Glomerular visceral epithelial cell (primary cell): ENCODE measurements around the gene INAFM2.

Experiments used
- DNase-seq: peaks from one replicate; pipeline ENCODE4 v3.0.0-alpha.2; 2016; ENCODE audit errors: extremely low spot score

Gene INAFM2

GRCh38 chr15:40306371-40306770, 17.1 kb upstream of the INAFM2 start:
- DNase-seq, result no peak

- no peak for DNase-seq
These were observed 16.6 kb upstream of the INAFM2 start for GRCh38 chr15:40306908-40307307.

GRCh38 chr15:40307421-40308211, 15.9 kb upstream of the INAFM2 start, which contains the start of gene PLCB2:
TSS of gene PLCB2 (minus strand) at chr15:40307935. CDS start at chr15:40307672, 263 bp downstream.
- DNase-seq, result no peak

- DNase-seq, result no peak
These were observed 14.1 kb upstream of the INAFM2 start for GRCh38 chr15:40309344-40309862.

- DNase-seq, result peak; percentile 39
These were observed 13.2 kb upstream of the INAFM2 start for GRCh38 chr15:40310001-40310959.

GRCh38 chr15:40310993-40311392, 12.5 kb upstream of the INAFM2 start:
- no peak for DNase-seq

GRCh38 chr15:40312370-40313158, 10.9 kb upstream of the INAFM2 start:
- no peak for DNase-seq

- DNase-seq, result peak; percentile 53
These were observed 9.7 kb upstream of the INAFM2 start for GRCh38 chr15:40313531-40314398.

GRCh38 chr15:40314723-40315276, 8.7 kb upstream of the INAFM2 start:
- DNase-seq, result no peak

- DNase-seq, result no peak
These were observed 6.6 kb upstream of the INAFM2 start for GRCh38 chr15:40316931-40317330.

- DNase-seq, result no peak
These were observed 5.9 kb upstream of the INAFM2 start for GRCh38 chr15:40317580-40317979.

GRCh38 chr15:40320409-40320808, 3.1 kb upstream of the INAFM2 start:
- no peak for DNase-seq

- DNase-seq, result peak; percentile 67
These were observed 2.5 kb upstream of the INAFM2 start for GRCh38 chr15:40320931-40321371.

- DNase-seq, result no peak
These were observed 807 bp upstream of the INAFM2 start for GRCh38 chr15:40322531-40323238.

GRCh38 chr15:40323953-40324937, 753 bp downstream of the INAFM2 start:
- no peak for DNase-seq

GRCh38 chr15:40325188-40325587, 1.7 kb downstream of the INAFM2 start:
- no peak for DNase-seq

GRCh38 chr15:40325700-40326099, 2.2 kb downstream of the INAFM2 start:
- no peak for DNase-seq

GRCh38 chr15:40327457-40327856, 4.0 kb downstream of the INAFM2 start:
- DNase-seq, result no peak
